Dedifferentiated amniotic fluid mesenchymal stem cell (primary cell): ENCODE results near the gene PPP3CA.
"Not testable (repeated sequence)": the region's sequence is repeated elsewhere in the genome, so short reads cannot be mapped to it uniquely, and the experiment has no call there.

Experiments
- DNase-seq: peaks from one replicate; pipeline ENCODE4 v3.0.0-alpha.2; 2016; ENCODE audit errors: extremely low spot score

The PPP3CA gene

GRCh38 chr4:101102114-101102742, 245.1 kb downstream of the PPP3CA start:
- peak; percentile 91 for DNase-seq

GRCh38 chr4:101101072-101101471, 246.3 kb downstream of the PPP3CA start:
- DNase-seq, result no peak

- DNase-seq, result no peak
These were observed 248.5 kb downstream of the PPP3CA start for GRCh38 chr4:101098666-101099400.

- DNase-seq, result not testable (repeated sequence)
These were observed 254.7 kb downstream of the PPP3CA start for GRCh38 chr4:101092609-101093008.

- no peak for DNase-seq
These were observed 258.2 kb downstream of the PPP3CA start for GRCh38 chr4:101089168-101089567.

- no peak for DNase-seq
These were observed 260.3 kb downstream of the PPP3CA start for GRCh38 chr4:101086801-101087586.

- no peak for DNase-seq
These were observed 264.2 kb downstream of the PPP3CA start for GRCh38 chr4:101083131-101083530.

GRCh38 chr4:101081695-101082369, 265.5 kb downstream of the PPP3CA start:
- DNase-seq, result no peak

GRCh38 chr4:101081166-101081565, 266.2 kb downstream of the PPP3CA start:
- no peak for DNase-seq

- DNase-seq, result no peak
These were observed 268.4 kb downstream of the PPP3CA start for GRCh38 chr4:101078950-101079349.

- DNase-seq, result no peak
These were observed 271.3 kb downstream of the PPP3CA start for GRCh38 chr4:101076032-101076431.

- no peak for DNase-seq
These were observed 271.8 kb downstream of the PPP3CA start for GRCh38 chr4:101075536-101075935.

GRCh38 chr4:101074326-101074725, 273.0 kb downstream of the PPP3CA start:
- DNase-seq, result no peak

- no peak for DNase-seq
These were observed 276.1 kb downstream of the PPP3CA start for GRCh38 chr4:101071241-101071640.

- DNase-seq, result no peak
These were observed 279.2 kb downstream of the PPP3CA start for GRCh38 chr4:101068115-101068514.

GRCh38 chr4:101067383-101067782, 279.9 kb downstream of the PPP3CA start:
- no peak for DNase-seq

- DNase-seq, result no peak
These were observed 280.6 kb downstream of the PPP3CA start for GRCh38 chr4:101066626-101067170.

GRCh38 chr4:101065935-101066485, 281.3 kb downstream of the PPP3CA start:
- no peak for DNase-seq

GRCh38 chr4:101065346-101065745, 282.0 kb downstream of the PPP3CA start:
- no peak for DNase-seq

- DNase-seq, result no peak
These were observed 282.7 kb downstream of the PPP3CA start for GRCh38 chr4:101064541-101065180.

GRCh38 chr4:101055392-101055791, 291.9 kb downstream of the PPP3CA start:
- no peak for DNase-seq
